HepG2 (cell line): ENCODE results near the gene SEMA3B. TPM values are rescaled to one million over a fixed set of nuclear protein-coding genes. Genes with fewer than 3 reads are reported as not detected.

Source experiments
- ATF7 ChIP-seq, 2 experiments: fragments of 450-650 bp in 1 of 2; sonication (generic) in 1 of 2; formaldehyde crosslinking in 1 of 2; IDR thresholded peaks; 2 replicates each; pipeline versions ENCODE4 v1.4.0 to v1.6.1; 2016 to 2020; ENCODE audit warnings: antibody characterized with exemption in 1 of 2, mild to moderate bottlenecking in 1 of 2, missing genetic modification reagents in 1 of 2
- BORCS8-MEF2B ChIP-seq: sonication (generic); formaldehyde crosslinking; IDR thresholded peaks from 2 replicates; pipeline ENCODE4 v1.8.0; 2022; ENCODE audit warnings: mild to moderate bottlenecking, missing genetic modification reagents
- HMG20A ChIP-seq: IDR thresholded peaks from 2 replicates; pipeline ENCODE4 v1.6.1; 2016; ENCODE audit warnings: borderline replicate concordance
- NCOA5 ChIP-seq: sonication (generic); formaldehyde crosslinking; IDR thresholded peaks from 2 replicates; pipeline ENCODE4 v1.4.0; 2020; ENCODE audit warnings: missing genetic modification reagents
- NFKB2 ChIP-seq: sonication (generic); formaldehyde crosslinking; IDR thresholded peaks from 2 replicates; pipeline ENCODE4 v1.4.0; 2020; ENCODE audit warnings: missing genetic modification reagents, borderline replicate concordance
- PAXIP1 ChIP-seq: sonication (generic); formaldehyde crosslinking; conservative IDR thresholded peaks from 2 replicates; pipeline ENCODE4 v1.4.0; 2020; ENCODE audit warnings: mild to moderate bottlenecking, missing genetic modification reagents, moderate library complexity
- ZC3H13 ChIP-seq: sonication (generic); formaldehyde crosslinking; IDR thresholded peaks from 2 replicates; pipeline ENCODE4 v1.8.1; 2023; ENCODE audit warnings: mild to moderate bottlenecking, missing genetic modification reagents, moderate library complexity
- ZNF253 ChIP-seq: sonication (generic); formaldehyde crosslinking; IDR thresholded peaks from 2 replicates; pipeline ENCODE4 v1.8.0; 2022; ENCODE audit warnings: mild to moderate bottlenecking, missing genetic modification reagents, borderline replicate concordance
- ZNF503 ChIP-seq: sonication (generic); formaldehyde crosslinking; IDR thresholded peaks from 2 replicates; pipeline ENCODE4 v1.4.0; 2020; ENCODE audit warnings: missing genetic modification reagents
- ZNF562 ChIP-seq: sonication (generic); formaldehyde crosslinking; IDR thresholded peaks from 2 replicates; pipeline ENCODE4 v1.8.0; 2022; ENCODE audit warnings: missing genetic modification reagents, borderline replicate concordance
- ZNF572 ChIP-seq: sonication (generic); formaldehyde crosslinking; IDR thresholded peaks from 2 replicates; pipeline ENCODE4 v1.5.1; 2020; ENCODE audit warnings: mild to moderate bottlenecking, missing genetic modification reagents
- ZSCAN20 ChIP-seq: sonication (generic); formaldehyde crosslinking; IDR thresholded peaks from 2 replicates; pipeline ENCODE4 v1.4.0; 2020; ENCODE audit warnings: missing genetic modification reagents, mild to moderate bottlenecking, borderline replicate concordance
- polyA plus RNA-seq, 8 experiments: library from polyadenylated mRNA; depleted of rRNA in 3 of 8; stranded (reverse) in 7 of 8; unstranded in 1 of 8; fragments of >200 nt; fragmentation: Illumina TruSeq in 4 of 8; extraction: Trizol in 4 of 8; gene quantifications; 2 replicates each; pipeline versions ENCODE4 v1.2.1 to v1.2.3, GENCODE V29; 2011 to 2016; ENCODE audit warnings: low read depth in 4 of 8, missing spikeins in 1 of 8, mixed read lengths in 1 of 8; ENCODE audit not compliant: insufficient read depth in 1 of 8
- total RNA-seq, 5 experiments: library from RNA; depleted of rRNA; stranded (reverse); fragments of >200 nt; fragmentation: Illumina TruSeq; extraction: Trizol; gene quantifications; 2 replicates each; pipeline ENCODE4 v1.2.3, GENCODE V29; 2016; ENCODE audit warnings: low read depth in 1 of 5
- TF ChIP-seq, protein P1 (sequence below): sonication (generic); formaldehyde crosslinking; IDR thresholded peaks from 2 replicates; pipeline ENCODE4 v1.4.0; 2020; ENCODE audit warnings: mild to moderate bottlenecking, missing genetic modification reagents
- TF ChIP-seq, protein P2 (sequence below): sonication (generic); formaldehyde crosslinking; IDR thresholded peaks from 2 replicates; pipeline ENCODE4 v1.5.0; 2020; ENCODE audit warnings: missing genetic modification reagents
- TF ChIP-seq, protein P3 (sequence below): sonication (generic); formaldehyde crosslinking; conservative IDR thresholded peaks from 2 replicates; pipeline ENCODE4 v1.4.0; 2020; ENCODE audit warnings: missing genetic modification reagents
- TF ChIP-seq, protein P4 (sequence below): sonication (generic); formaldehyde crosslinking; IDR thresholded peaks from 2 replicates; pipeline ENCODE4 v1.4.0; 2020; ENCODE audit warnings: missing genetic modification reagents, borderline replicate concordance

The SEMA3B gene
- total and polyA plus RNA-seq, 2 of the 13 experiments (the other 11 are each of a cell fraction or from before 2014, with no cell fraction given): 93.2 to 158 TPM

- TF ChIP-seq PAXIP1 (CRISPR knock-in tag) (no peak), BORCS8-MEF2B (CRISPR knock-in tag) (no peak), ZNF253 (no peak), ZNF572 (CRISPR knock-in tag) (no peak), HMG20A (CRISPR knock-in tag) (no peak), ZSCAN20 (CRISPR knock-in tag) (no peak), ZC3H13 (CRISPR knock-in tag) (0 out of 2 replicates have a peak, but pooled peaks have one; percentile 3), NFKB2 (CRISPR knock-in tag) (no peak), ATF7 (IDR thresholded peaks at IDR 0.05) (no peak), ATF7 (CRISPR knock-in tag; IDR thresholded peaks at IDR 0.05) (no peak), ZNF562 (CRISPR knock-in tag) (no peak), ZNF503 (CRISPR knock-in tag) (no peak), NCOA5 (CRISPR knock-in tag) (no peak)
- TF ChIP-seq, protein P1, sequence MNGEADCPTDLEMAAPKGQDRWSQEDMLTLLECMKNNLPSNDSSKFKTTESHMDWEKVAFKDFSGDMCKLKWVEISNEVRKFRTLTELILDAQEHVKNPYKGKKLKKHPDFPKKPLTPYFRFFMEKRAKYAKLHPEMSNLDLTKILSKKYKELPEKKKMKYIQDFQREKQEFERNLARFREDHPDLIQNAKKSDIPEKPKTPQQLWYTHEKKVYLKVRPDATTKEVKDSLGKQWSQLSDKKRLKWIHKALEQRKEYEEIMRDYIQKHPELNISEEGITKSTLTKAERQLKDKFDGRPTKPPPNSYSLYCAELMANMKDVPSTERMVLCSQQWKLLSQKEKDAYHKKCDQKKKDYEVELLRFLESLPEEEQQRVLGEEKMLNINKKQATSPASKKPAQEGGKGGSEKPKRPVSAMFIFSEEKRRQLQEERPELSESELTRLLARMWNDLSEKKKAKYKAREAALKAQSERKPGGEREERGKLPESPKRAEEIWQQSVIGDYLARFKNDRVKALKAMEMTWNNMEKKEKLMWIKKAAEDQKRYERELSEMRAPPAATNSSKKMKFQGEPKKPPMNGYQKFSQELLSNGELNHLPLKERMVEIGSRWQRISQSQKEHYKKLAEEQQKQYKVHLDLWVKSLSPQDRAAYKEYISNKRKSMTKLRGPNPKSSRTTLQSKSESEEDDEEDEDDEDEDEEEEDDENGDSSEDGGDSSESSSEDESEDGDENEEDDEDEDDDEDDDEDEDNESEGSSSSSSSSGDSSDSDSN: peak; percentile 23; the same call in 1 of the 2 replicates
- TF ChIP-seq, protein P2, sequence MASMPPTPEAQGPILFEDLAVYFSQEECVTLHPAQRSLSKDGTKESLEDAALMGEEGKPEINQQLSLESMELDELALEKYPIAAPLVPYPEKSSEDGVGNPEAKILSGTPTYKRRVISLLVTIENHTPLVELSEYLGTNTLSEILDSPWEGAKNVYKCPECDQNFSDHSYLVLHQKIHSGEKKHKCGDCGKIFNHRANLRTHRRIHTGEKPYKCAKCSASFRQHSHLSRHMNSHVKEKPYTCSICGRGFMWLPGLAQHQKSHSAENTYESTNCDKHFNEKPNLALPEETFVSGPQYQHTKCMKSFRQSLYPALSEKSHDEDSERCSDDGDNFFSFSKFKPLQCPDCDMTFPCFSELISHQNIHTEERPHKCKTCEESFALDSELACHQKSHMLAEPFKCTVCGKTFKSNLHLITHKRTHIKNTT (CRISPR knock-in tag): no peak
- TF ChIP-seq, protein P3, sequence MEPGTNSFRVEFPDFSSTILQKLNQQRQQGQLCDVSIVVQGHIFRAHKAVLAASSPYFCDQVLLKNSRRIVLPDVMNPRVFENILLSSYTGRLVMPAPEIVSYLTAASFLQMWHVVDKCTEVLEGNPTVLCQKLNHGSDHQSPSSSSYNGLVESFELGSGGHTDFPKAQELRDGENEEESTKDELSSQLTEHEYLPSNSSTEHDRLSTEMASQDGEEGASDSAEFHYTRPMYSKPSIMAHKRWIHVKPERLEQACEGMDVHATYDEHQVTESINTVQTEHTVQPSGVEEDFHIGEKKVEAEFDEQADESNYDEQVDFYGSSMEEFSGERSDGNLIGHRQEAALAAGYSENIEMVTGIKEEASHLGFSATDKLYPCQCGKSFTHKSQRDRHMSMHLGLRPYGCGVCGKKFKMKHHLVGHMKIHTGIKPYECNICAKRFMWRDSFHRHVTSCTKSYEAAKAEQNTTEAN (CRISPR knock-in tag): peak; percentile 65; the same call in 1 of the 2 replicates
- TF ChIP-seq, protein P4, sequence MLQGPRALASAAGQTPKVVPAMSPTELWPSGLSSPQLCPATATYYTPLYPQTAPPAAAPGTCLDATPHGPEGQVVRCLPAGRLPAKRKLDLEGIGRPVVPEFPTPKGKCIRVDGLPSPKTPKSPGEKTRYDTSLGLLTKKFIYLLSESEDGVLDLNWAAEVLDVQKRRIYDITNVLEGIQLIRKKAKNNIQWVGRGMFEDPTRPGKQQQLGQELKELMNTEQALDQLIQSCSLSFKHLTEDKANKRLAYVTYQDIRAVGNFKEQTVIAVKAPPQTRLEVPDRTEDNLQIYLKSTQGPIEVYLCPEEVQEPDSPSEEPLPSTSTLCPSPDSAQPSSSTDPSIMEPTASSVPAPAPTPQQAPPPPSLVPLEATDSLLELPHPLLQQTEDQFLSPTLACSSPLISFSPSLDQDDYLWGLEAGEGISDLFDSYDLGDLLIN (CRISPR knock-in tag): no peak
These were observed 671 bp upstream of the SEMA3B start (continued) for GRCh38 chr3:50268276-50268675.
